ENCODE results near the gene CFAP97.
A peak's percentile ranks its signal among the peaks of the same experiment; 100 is the strongest.
"Not testable (repeated sequence)": the region's sequence is repeated elsewhere in the genome, so short reads cannot be mapped to it uniquely, and the experiment has no call there.

The CFAP97 gene

GRCh38 chr4:185203486-185204237, at the start of gene CFAP97:
Gene CFAP97, minus strand, starts transcription at chr4:185204000. Its CDS starts 12,804 bp downstream, at chr4:185191196.
- peak; percentile 89 for DNase-seq

DNA sequence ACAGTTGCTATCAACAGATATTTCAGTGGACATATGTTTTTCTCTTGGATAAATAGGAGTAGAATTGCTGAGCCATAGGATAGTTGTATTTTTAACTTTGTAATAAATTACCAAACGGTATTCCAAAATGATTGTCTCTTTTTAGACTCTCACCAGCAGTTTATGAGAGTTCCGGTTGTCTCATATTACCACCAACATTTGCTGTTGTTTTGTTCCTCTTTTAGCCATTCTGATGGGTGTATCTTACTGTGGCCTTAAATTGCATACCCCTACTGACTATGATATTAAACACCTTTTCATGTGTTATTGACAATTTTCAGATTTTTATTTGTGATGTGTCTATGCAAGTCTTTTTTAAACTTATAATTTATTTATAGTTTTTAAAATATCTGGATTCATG, 45.3 kb upstream of the CFAP97 start:
- DNase-seq: no peak

DNA sequence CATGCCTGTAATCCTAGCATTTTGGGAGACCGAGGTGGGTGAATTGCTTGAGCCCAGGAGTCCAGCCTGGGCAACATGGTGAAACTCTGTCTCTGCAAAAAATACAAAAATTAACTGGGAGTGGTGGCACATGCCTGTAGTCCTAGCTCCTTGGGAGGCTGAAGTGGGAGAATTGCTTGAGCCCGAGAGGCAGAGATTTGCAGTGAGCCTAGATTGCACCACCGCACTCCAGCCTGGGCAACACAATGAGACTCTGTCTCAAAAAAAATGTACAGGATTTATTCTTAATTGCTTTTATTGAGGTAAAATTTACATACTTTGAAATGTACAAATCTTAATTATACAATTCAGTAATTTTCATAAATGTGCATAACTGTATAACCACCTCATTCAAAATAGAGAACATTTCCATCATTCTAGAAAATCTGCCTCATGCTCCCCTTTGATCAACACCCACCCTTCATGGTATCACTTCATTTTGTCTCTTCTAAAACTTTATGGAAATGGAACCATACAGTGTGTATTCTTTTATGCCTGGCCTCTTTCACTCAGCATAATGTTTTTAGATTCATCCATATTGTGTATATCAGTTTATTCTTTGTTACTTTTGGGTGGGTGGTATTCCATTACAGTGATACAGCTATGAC, 44.7 kb upstream of the CFAP97 start:
- no peak for DNase-seq

DNA sequence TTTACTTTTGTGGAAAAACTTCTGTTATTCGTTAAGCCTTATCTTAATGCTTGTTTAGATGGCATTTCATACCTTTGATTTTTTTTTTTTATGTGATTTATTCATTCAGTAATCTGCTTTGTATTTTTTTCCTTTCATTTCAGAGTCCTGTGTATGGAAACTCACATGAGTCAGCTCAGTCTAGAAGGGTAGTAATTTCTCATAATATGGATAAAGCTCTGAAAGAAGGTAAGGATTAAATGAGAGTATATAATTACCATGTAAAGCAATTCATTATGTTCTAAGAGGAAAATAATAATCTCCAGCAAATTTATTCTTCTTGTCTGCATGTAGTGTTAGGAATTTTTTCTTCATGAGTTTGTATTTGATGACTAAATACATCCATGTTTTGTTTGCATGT, 43.4 kb upstream of the CFAP97 start:
- DNase-seq: peak; percentile 31

DNA sequence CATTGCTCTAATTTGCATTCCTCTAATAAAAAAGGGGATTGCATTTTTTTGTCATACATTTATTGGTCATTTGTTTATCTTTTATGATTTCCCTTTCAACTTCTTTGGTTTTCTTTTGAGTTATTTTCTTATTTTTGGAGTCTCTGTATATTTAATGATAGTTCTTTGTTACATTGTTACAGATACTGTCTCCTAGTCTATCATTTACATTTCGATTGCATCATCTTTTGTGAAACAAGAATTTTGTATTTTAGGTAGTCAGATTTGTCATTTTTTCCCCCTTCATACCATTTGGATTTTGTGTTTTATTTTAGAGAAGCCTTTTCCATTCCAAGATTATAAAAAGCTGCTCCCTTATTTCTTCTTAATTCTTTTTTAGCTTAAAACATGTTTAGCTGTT, 42.7 kb upstream of the CFAP97 start:
- peak; percentile 42 for DNase-seq

- DNase-seq: no peak
Observed at GRCh38 chr4:185244763-185245162, 41.0 kb upstream of the CFAP97 start.

GRCh38 chr4:185243879-185244278, 40.1 kb upstream of the CFAP97 start:
- no peak for DNase-seq

DNA sequence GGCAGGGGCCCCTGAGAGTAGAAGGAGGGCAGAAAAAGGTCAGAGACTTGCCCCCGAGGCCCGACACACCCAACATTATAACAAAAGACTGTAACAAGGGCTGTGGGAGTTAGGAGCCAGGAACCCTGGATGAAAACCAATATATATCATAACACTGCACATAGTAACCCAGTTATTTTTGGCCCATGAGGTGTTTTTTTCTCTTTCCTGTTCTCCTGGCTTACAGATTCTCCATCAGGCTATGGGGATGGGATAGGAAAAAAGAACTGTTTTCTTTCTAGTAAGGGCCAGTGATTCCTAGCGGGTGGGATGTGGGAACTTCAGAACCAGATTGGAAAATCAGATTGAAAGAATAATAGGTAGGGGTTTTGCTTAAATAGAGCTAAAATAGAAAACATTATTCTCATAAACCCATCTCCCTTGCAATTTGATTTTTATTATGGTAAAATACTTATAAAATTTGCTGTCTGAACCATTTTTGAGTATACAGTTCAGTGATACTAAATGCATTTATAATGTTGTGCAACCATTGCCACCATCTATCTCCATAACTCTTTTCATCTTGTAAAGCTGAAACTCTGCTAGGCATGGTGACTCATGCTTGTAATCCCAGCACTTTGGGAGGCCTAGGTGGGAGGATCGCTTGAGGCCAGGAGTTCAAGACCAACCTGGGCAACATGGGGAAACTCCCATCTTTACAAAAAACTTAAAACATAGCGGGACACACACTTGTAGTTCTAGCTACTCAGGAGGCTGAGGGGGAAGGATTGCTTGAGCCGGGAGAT, 39.1 kb upstream of the CFAP97 start:
- peak; percentile 35 for DNase-seq

- DNase-seq: not testable (repeated sequence)
Observed at GRCh38 chr4:185240486-185240885, 36.7 kb upstream of the CFAP97 start.

DNA sequence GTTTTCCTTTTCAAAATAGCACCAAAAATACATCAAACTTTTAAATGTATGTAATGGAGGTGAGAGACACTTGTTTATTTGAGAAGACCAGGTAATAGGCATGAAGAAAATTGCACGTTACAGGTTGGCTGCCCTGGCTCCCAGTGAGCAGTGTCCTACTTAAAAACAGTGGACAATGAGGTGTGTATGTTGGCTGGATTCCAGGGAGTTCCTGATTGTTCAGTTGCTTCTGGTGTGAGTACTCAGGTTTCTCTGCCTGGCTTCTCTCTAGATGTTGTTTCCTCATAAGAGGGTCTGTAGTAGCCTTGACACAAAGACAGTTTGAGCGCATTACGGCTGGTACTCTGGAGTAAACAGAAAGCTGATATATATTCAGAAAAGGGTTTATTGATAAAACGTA, 35.0 kb upstream of the CFAP97 start:
- no peak for DNase-seq

DNA sequence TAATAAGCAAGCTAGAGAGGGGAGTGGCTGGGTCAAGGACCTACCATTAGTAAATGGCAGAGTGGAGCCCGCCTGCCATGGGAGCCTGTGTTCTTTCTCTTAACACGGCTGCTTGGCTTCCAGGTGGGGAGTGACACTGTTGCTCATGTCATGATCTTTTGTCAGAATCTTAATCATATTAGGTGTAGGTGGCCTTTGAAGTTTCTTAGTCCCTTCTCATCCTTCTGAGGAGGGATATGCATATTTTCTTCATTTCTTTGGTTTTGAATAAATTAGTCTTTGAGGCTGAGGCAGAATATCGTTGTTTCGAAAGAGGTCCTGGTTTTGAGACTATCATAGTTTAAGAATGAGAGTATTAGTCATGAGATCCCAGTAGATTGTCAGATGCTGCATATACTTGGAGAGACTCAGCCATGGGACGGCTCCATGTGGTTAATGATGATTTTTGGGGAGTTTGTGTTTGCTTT, 34.4 kb upstream of the CFAP97 start:
- DNase-seq: peak; percentile 75

GRCh38 chr4:185237175-185237574, 33.4 kb upstream of the CFAP97 start:
- DNase-seq: peak; percentile 37

DNA sequence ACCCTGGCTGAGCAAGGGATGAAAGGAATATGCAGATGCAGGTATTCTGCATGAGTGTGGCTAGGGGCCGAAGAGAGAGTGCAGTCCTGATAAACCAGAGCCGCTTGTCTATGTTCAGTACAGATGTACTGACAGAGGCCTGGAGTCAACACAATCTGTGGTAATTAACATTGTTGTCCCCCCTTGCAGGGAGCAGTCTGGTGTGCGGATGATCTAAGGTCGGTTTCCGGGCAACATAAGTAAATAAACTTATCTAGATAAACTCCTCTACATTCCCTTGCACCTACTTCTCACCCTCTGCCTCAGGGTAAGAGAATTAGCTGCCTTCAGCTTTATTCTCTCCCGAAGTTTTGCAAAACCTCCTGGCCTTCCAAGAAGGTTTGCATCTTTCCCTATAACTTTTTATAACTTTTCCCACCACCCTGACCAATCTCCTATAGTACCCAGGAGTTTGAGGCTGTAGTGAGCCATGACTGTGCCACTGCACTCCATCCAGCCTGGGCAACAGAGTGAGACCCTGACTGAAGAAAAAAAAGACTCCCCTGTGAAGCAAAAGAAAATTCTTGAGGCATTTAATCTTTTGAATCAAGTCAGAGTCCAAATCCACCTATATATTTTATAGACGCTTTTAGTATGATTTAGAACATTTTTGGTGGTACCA, 32.2 kb upstream of the CFAP97 start:
- no peak for DNase-seq

- no peak for DNase-seq
Observed at GRCh38 chr4:185235119-185235842, 31.5 kb upstream of the CFAP97 start.

DNA sequence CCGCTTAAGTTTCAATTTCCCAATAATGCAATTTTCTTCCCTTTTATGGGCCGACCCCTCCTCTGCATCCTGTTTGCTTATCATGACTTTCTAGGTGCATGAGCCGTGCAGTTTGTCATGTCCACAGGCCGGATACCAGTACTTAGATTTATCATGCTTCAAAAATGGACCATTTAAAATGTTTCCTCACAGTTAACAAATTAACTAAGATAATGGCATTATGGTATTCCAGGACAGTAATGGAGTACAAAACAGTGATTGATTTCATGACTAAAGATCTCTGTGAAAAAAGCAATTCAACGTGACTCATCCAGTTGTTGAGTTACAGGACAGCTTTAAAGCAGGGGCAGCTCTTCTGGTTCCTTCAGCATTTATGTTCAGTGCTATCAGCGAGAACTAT, 28.6 kb upstream of the CFAP97 start:
- DNase-seq: peak; percentile 51

DNA sequence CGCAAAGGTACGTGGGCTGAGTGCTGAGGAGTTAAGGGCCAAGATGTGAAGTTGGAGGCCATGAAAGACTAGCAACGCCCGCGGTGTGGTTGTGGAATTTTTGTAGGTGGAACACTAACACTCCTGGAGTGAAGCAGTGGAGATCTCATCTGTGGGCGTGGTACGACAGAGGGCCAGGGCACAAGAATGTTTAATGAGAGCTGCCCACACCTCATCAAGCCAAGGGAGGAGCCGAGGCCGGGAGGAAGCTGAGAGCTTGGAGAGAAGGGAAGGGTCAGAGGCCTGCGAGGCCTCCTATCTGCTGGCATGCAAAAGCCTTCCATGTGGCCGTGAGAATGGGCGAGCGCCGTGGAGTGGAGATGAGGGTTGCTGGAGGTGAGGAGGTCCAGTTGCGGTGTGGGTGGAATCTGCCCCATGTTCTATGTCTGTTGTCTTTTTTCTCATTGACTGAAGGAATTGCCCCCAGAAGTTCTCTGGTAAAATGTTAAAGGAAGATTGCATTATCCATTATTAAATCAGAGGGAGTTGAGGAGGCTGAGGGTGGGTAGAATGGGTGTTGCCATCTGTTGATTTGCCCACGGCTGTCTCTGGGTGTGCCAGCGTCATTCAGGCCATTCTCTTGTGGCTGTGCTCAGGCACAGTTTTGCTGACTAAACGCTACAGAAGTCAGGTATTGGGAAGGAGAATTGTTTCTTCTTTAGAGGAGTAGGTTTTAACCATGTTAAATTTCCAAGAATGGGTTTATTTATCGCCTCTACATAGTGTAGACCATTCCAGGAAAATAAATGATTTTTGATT, 25.4 kb upstream of the CFAP97 start:
- DNase-seq: no peak

GRCh38 chr4:185227713-185228278, 24.0 kb upstream of the CFAP97 start:
- no peak for DNase-seq

- DNase-seq: no peak
Observed at GRCh38 chr4:185227131-185227551, 23.3 kb upstream of the CFAP97 start.

- DNase-seq: no peak
Observed at GRCh38 chr4:185225940-185226339, 22.1 kb upstream of the CFAP97 start.

DNA sequence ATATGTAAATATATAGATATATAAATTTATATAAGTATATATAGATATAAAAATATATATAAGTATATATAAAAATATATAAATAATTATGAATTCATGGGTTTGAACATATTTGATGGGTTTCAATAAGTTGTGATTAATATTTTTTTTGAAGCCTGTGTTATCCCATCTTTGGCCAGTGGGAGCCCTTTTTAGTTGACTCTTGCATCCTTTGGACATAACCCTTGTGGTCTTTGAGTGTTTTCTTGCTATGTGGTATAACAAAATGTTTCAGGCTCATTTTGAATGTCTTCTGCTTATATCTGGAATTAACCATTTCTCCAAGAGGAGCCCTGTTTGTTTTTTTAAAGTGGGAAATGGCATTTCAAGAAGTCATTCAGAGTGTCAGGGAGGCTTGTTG, 20.8 kb upstream of the CFAP97 start:
- DNase-seq: no peak

DNA sequence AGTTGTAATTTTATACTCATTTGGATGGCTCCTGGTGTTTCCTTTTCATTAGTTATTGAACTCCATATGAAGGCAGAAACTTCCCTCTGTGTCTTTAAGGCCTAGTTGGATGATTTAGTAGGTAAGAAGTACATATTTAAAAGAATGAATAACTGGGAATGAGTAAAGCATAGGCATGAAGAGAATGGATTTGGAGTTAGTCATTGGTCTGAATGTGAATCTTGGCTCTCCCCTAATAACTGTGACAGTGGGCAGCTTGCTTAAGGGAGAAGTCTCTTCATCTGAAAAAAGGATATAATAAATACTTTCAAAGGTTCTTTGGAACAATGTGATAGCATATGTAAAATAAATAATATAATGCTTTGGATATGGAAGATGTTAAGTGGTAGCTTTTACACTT, 18.8 kb upstream of the CFAP97 start:
- peak; percentile 84 for DNase-seq
